HepG2 (cell line): ENCODE results near the gene TEX51. TPM values are rescaled to one million over a fixed set of nuclear protein-coding genes. Genes with fewer than 3 reads are reported as not detected.

Source experiments
- BRCA1 ChIP-seq: sonication (generic); formaldehyde crosslinking; IDR thresholded peaks from 2 replicates; pipeline ENCODE4 v1.4.0; 2020; ENCODE audit warnings: missing genetic modification reagents
- FOXP1 ChIP-seq, 2 experiments: fragments of 450-650 bp in 1 of 2; IDR thresholded peaks; 2 replicates each; pipeline ENCODE4 v1.6.1; 2017 to 2018; ENCODE audit warnings: antibody characterized with exemption in 1 of 2
- GATA4 ChIP-seq: sonication (generic); IDR thresholded peaks from 2 replicates; pipeline ENCODE4 v1.6.1; 2016; ENCODE audit warnings: antibody characterized with exemption, low read depth, borderline replicate concordance
- IKZF1 ChIP-seq: fragments of 450-650 bp; IDR thresholded peaks from 2 replicates; pipeline ENCODE4 v1.7.1; 2016
- NR3C1 ChIP-seq: sonication (generic); formaldehyde crosslinking; IDR thresholded peaks from 2 replicates; pipeline ENCODE4 v1.4.0; 2020; ENCODE audit warnings: missing genetic modification reagents
- NRL ChIP-seq: sonication (generic); formaldehyde crosslinking; IDR thresholded peaks from 2 replicates; pipeline ENCODE4 v1.5.0; 2020; ENCODE audit warnings: missing genetic modification reagents, mild to moderate bottlenecking, moderate library complexity, borderline replicate concordance
- REPIN1 ChIP-seq: sonication (generic); formaldehyde crosslinking; IDR thresholded peaks from 2 replicates; pipeline ENCODE4 v1.8.0; 2022; ENCODE audit warnings: missing genetic modification reagents, low read depth, mild to moderate bottlenecking, borderline replicate concordance
- ZNF264 ChIP-seq: sonication (generic); formaldehyde crosslinking; IDR thresholded peaks from 2 replicates; pipeline ENCODE4 v1.4.0; 2020; ENCODE audit warnings: missing genetic modification reagents
- polyA plus RNA-seq, 8 experiments: library from polyadenylated mRNA; depleted of rRNA in 3 of 8; stranded (reverse) in 7 of 8; unstranded in 1 of 8; fragments of >200 nt; fragmentation: Illumina TruSeq in 4 of 8; extraction: Trizol in 4 of 8; gene quantifications; 2 replicates each; pipeline versions ENCODE4 v1.2.1 to v1.2.3, GENCODE V29; 2011 to 2016; ENCODE audit warnings: low read depth in 4 of 8, missing spikeins in 1 of 8, mixed read lengths in 1 of 8; ENCODE audit not compliant: insufficient read depth in 1 of 8
- total RNA-seq, 5 experiments: library from RNA; depleted of rRNA; stranded (reverse); fragments of >200 nt; fragmentation: Illumina TruSeq; extraction: Trizol; gene quantifications; 2 replicates each; pipeline ENCODE4 v1.2.3, GENCODE V29; 2016; ENCODE audit warnings: low read depth in 1 of 5
- TF ChIP-seq, protein P1 (sequence below): sonication (generic); formaldehyde crosslinking; IDR thresholded peaks from 2 replicates; pipeline ENCODE4 v1.8.0; 2022; ENCODE audit warnings: mild to moderate bottlenecking, missing genetic modification reagents
- TF ChIP-seq, protein P2 (sequence below): sonication (generic); formaldehyde crosslinking; IDR thresholded peaks from 2 replicates; pipeline ENCODE4 v1.4.0; 2020; ENCODE audit warnings: mild to moderate bottlenecking, missing genetic modification reagents
- TF ChIP-seq, protein P3 (sequence below): IDR thresholded peaks from 2 replicates; pipeline ENCODE4 v1.6.1; 2016; ENCODE audit warnings: low read depth, missing genetic modification reagents, missing compliant biosample characterization
- TF ChIP-seq, protein P4 (sequence below): sonication (generic); formaldehyde crosslinking; conservative IDR thresholded peaks from 2 replicates; pipeline ENCODE4 v1.4.0; 2020; ENCODE audit warnings: mild to moderate bottlenecking, missing genetic modification reagents, moderate library complexity
- TF ChIP-seq, protein P5 (sequence below): fragments of 450-650 bp; IDR thresholded peaks from 2 replicates; pipeline ENCODE4 v1.6.1; 2017

TEX51 gene
- total and polyA plus RNA-seq, 2 of the 13 experiments (the other 11 are each of a cell fraction or from before 2014, with no cell fraction given) = not detected

DNA sequence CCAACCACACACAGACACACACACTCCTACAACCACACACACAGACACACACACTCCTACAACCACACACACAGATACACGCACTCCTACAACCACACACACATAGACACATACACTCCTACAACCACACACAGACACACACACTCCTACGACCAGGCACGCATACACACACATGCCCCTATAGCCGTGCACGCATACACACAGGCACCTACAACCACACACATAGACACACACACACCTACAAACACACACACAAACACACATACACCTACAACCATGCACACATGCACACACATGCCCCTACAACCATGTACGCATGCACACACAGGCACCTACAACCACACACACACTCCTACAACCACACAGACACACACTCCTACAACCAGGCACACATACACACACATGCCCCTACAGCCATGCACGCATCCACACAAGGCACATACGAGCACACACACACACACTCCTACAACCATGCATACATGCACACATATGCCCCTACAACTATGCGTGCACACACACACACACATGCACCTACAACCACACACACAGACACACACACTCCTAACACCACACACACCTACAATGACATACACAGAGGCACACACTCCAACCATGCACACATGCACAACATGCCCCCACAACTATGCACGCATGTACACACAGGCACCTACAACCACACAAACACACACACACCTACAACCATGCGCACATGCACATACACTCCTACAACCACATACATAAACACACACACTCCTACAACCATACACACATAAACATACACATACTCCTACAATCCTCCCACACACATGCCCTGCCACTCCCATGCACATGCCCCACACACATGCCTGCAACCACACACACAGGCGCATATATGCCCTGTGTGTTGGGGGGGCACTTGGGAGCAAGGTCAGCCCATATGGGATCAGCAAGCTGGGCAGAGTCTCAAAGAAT is 19.1 kb upstream of the TEX51 start (continued):
- TF ChIP-seq, protein P1, sequence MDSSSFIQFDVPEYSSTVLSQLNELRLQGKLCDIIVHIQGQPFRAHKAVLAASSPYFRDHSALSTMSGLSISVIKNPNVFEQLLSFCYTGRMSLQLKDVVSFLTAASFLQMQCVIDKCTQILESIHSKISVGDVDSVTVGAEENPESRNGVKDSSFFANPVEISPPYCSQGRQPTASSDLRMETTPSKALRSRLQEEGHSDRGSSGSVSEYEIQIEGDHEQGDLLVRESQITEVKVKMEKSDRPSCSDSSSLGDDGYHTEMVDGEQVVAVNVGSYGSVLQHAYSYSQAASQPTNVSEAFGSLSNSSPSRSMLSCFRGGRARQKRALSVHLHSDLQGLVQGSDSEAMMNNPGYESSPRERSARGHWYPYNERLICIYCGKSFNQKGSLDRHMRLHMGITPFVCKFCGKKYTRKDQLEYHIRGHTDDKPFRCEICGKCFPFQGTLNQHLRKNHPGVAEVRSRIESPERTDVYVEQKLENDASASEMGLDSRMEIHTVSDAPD (CRISPR knock-in tag) = no peak
- TF ChIP-seq, protein P2, sequence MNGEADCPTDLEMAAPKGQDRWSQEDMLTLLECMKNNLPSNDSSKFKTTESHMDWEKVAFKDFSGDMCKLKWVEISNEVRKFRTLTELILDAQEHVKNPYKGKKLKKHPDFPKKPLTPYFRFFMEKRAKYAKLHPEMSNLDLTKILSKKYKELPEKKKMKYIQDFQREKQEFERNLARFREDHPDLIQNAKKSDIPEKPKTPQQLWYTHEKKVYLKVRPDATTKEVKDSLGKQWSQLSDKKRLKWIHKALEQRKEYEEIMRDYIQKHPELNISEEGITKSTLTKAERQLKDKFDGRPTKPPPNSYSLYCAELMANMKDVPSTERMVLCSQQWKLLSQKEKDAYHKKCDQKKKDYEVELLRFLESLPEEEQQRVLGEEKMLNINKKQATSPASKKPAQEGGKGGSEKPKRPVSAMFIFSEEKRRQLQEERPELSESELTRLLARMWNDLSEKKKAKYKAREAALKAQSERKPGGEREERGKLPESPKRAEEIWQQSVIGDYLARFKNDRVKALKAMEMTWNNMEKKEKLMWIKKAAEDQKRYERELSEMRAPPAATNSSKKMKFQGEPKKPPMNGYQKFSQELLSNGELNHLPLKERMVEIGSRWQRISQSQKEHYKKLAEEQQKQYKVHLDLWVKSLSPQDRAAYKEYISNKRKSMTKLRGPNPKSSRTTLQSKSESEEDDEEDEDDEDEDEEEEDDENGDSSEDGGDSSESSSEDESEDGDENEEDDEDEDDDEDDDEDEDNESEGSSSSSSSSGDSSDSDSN (CRISPR knock-in tag) = no peak
- TF ChIP-seq, protein P3, sequence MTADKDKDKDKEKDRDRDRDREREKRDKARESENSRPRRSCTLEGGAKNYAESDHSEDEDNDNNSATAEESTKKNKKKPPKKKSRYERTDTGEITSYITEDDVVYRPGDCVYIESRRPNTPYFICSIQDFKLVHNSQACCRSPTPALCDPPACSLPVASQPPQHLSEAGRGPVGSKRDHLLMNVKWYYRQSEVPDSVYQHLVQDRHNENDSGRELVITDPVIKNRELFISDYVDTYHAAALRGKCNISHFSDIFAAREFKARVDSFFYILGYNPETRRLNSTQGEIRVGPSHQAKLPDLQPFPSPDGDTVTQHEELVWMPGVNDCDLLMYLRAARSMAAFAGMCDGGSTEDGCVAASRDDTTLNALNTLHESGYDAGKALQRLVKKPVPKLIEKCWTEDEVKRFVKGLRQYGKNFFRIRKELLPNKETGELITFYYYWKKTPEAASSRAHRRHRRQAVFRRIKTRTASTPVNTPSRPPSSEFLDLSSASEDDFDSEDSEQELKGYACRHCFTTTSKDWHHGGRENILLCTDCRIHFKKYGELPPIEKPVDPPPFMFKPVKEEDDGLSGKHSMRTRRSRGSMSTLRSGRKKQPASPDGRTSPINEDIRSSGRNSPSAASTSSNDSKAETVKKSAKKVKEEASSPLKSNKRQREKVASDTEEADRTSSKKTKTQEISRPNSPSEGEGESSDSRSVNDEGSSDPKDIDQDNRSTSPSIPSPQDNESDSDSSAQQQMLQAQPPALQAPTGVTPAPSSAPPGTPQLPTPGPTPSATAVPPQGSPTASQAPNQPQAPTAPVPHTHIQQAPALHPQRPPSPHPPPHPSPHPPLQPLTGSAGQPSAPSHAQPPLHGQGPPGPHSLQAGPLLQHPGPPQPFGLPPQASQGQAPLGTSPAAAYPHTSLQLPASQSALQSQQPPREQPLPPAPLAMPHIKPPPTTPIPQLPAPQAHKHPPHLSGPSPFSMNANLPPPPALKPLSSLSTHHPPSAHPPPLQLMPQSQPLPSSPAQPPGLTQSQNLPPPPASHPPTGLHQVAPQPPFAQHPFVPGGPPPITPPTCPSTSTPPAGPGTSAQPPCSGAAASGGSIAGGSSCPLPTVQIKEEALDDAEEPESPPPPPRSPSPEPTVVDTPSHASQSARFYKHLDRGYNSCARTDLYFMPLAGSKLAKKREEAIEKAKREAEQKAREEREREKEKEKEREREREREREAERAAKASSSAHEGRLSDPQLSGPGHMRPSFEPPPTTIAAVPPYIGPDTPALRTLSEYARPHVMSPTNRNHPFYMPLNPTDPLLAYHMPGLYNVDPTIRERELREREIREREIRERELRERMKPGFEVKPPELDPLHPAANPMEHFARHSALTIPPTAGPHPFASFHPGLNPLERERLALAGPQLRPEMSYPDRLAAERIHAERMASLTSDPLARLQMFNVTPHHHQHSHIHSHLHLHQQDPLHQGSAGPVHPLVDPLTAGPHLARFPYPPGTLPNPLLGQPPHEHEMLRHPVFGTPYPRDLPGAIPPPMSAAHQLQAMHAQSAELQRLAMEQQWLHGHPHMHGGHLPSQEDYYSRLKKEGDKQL (CRISPR knock-in tag) = no peak
- TF ChIP-seq REPIN1 = no peak
- TF ChIP-seq GATA4 = no peak
- TF ChIP-seq NR3C1 = no peak
- TF ChIP-seq NRL = no peak
- no peak for TF ChIP-seq BRCA1 (CRISPR knock-in tag)
- 0 out of 2 replicates have a peak, but pooled peaks have one; percentile 63 for TF ChIP-seq IKZF1
- TF ChIP-seq, protein P4, sequence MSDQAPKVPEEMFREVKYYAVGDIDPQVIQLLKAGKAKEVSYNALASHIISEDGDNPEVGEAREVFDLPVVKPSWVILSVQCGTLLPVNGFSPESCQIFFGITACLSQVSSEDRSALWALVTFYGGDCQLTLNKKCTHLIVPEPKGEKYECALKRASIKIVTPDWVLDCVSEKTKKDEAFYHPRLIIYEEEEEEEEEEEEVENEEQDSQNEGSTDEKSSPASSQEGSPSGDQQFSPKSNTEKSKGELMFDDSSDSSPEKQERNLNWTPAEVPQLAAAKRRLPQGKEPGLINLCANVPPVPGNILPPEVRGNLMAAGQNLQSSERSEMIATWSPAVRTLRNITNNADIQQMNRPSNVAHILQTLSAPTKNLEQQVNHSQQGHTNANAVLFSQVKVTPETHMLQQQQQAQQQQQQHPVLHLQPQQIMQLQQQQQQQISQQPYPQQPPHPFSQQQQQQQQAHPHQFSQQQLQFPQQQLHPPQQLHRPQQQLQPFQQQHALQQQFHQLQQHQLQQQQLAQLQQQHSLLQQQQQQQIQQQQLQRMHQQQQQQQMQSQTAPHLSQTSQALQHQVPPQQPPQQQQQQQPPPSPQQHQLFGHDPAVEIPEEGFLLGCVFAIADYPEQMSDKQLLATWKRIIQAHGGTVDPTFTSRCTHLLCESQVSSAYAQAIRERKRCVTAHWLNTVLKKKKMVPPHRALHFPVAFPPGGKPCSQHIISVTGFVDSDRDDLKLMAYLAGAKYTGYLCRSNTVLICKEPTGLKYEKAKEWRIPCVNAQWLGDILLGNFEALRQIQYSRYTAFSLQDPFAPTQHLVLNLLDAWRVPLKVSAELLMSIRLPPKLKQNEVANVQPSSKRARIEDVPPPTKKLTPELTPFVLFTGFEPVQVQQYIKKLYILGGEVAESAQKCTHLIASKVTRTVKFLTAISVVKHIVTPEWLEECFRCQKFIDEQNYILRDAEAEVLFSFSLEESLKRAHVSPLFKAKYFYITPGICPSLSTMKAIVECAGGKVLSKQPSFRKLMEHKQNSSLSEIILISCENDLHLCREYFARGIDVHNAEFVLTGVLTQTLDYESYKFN (CRISPR knock-in tag) = no peak
- TF ChIP-seq, protein P5, sequence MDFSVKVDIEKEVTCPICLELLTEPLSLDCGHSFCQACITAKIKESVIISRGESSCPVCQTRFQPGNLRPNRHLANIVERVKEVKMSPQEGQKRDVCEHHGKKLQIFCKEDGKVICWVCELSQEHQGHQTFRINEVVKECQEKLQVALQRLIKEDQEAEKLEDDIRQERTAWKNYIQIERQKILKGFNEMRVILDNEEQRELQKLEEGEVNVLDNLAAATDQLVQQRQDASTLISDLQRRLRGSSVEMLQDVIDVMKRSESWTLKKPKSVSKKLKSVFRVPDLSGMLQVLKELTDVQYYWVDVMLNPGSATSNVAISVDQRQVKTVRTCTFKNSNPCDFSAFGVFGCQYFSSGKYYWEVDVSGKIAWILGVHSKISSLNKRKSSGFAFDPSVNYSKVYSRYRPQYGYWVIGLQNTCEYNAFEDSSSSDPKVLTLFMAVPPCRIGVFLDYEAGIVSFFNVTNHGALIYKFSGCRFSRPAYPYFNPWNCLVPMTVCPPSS = 0 out of 2 replicates have a peak, but pooled peaks have one; percentile 2
- peak; percentile 14 for TF ChIP-seq FOXP1 (IDR thresholded peaks at IDR 0.05)
- no peak for TF ChIP-seq FOXP1 (CRISPR knock-in tag; IDR thresholded peaks at IDR 0.05)
- no peak for TF ChIP-seq ZNF264 (CRISPR knock-in tag)
